NT2/D1 (cell line): ENCODE results near the gene TSPAN1.

Experiments
- SUZ12 ChIP-seq: IDR thresholded peaks from 2 replicates; pipeline ENCODE4 v1.6.1; 2011; ENCODE audit not compliant: insufficient read length, insufficient read depth; ENCODE audit errors: extremely low read depth
- YY1 ChIP-seq: IDR thresholded peaks from 2 replicates; pipeline ENCODE4 v1.6.1; 2011; ENCODE audit not compliant: insufficient read length, insufficient read depth
- ZNF274 ChIP-seq: IDR thresholded peaks from 2 replicates; pipeline ENCODE4 v1.6.1; 2011; ENCODE audit warnings: mild to moderate bottlenecking, low read depth, low read length

DNA sequence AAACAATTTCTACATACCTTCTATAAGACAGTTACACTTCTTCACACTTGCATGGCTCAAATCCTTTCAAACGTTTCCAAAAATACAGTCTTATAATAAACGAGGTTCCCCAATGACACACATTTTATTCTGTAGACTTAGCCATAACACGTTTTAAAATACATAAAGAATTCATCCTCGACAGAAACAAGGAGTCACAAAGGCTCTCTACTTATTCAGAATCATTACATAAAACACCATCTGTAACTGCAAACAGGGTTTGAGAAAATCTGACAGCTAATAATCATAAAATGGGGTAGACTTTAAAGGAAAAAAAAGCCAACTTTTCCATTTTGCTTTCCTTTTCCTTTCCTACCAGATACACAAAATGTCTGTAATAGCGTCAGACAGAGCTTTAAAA lies 44.3 kb upstream of the TSPAN1 start:
- TF ChIP-seq SUZ12 (no peak), ZNF274 (no peak), YY1 (no peak)
